Measurements from ENCODE around the gene ERC1.
"Not testable (repeated sequence)": the region's sequence is repeated elsewhere in the genome, so short reads cannot be mapped to it uniquely, and the experiment has no call there.

Gene ERC1

DNA sequence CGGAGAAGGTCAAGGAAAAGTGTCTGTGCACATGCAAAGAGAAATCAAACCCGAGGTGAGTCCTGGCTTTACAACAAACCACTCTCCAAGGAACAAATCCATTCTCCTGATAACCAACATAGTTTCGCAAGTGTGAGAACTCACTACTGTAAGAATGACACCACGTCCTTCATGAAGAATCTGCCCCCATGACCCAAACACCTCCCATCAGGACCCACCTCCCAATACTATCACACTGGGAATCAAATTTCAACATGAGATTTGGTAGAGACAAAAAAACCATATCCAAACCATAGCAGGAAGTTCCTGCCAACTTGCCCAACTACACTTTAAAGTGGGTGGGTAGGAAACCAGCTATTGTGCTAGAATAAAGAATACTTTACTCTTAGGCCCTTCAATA is 2.4 kb upstream of the ERC1 start:
- DNase-seq (ENCODE audit: low read depth), result no peak

DNA sequence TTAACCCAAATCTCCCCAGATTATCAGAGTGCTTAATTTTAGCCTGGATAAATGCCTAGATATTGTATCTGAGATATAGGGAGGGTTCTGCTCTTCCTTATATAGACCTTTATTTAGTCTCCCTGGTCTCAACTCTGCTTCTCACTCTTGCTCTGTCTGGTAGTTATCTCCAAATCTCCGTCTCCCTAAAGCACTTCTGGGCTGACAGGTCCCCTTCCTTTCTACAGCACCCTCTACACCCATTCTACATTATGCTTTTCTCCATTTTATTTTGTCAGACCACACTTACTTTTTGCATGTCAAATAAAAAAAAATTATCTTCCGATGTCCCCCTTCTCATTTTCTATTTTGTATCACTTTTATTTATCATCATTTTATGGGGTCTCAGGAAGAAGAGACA is 2.0 kb upstream of the ERC1 start:
- DNase-seq (ENCODE audit: low read depth), result no peak

DNA sequence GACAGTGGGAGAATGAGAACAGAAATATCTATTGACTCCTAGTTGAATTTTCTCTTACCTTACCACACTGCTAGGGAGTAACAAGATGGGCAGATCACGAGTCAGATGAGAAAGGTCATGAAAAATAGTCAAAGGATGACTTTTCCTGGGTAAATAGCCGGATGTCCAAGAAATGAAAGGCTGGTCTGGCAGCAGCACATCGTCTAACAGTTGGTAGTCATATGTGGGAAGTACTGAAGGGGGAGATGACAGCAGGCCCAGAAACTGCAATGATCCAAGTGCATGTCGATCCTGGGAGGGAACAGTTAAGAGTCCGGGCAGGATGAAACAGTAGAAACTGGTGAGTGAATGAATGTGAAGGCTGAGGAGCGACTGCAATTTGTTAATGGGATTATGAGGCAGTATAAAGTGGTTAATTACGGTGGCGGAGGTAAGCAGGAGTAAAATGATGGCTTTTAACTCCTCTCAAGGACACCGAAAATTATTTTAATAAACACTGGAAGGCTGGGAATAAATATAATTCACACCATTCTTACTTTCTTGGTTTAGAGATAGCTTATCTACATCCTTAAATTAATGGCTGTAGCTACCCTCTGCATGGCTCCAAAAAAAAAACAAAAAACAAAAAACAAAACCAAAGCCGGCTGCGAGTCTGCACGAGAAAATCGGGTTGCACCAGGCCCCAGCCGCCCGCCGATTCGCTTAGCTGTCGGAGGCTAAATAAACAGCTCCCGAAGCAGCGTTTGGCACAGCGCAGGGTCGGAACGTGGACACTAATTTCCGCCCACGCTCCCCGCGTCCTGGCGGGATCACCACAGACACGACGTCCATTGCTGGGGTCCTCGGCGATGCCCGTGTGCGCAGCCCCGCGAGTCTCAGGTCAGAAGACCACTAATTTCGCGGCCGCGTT is 1.0 kb upstream of the ERC1 start:
- peak; percentile 37 for DNase-seq (ENCODE audit: low read depth)

DNA sequence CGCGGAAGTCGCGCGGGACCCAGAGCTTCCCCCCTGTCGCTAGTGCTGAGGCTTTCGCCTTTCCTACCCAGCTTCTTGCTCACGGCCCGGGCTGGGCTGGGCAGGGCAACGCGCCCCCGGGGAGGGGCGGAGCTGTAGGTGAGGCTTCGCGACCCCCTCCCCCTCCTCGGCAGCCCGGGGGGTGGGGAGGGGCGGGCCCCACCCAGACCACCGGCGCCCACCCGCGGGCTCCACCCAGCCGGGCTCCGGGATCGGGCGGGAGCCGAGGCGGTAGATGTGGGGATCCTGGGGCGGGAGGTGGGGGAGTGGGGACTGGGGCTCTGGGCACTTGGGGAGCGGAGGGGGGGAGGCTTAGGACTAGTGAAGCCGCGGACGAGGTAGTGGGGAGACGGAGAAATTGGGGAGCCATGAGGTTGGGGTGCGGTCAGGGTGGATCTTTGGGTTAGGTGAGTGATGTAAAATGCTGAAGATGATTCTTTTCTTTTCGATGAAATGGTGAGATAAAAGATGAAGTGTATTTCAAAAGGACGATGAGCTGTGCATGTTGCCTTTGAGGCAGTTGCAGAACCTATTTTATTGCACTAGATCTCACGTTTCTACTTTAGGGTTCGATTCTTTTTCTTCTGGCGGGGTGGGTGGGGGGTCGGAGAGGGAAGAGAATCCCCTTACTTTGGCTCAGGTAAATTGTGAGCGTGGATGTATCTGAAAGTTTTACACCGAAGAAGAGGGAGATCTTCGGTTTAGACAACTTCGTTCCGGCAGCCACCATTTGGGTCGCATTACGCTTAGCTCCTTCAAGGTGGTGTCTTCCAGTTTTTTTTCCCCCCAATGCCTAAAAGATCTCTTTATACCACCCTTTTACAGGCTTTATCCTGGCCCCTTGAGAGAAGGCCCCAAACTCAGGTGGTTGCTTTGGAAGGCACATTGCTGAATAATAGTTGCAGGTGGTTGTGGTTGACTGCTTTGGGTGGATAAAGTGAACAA is 619 bp downstream of the ERC1 start:
- DNase-seq (ENCODE audit: low read depth), result no peak

DNA sequence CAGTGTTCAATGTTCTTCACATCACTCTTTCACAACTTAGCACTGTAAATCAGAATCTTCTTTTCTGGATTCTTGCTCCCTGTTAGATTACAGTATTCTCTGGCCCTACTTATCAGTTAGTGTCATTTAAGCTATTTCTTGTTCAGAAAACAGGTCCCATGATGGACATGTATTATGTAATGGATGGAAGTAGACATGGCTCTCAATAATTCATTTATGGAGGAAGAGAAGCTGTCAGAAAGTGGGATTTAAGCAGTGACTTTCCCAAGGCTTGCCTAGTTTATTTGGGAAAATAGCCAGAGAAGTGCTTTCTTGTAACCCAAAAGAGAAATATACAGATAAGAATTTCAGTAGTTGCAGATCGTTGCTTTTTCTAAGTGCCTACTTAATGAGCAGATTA is 1.6 kb downstream of the ERC1 start:
- DNase-seq (ENCODE audit: low read depth), result no peak

DNA sequence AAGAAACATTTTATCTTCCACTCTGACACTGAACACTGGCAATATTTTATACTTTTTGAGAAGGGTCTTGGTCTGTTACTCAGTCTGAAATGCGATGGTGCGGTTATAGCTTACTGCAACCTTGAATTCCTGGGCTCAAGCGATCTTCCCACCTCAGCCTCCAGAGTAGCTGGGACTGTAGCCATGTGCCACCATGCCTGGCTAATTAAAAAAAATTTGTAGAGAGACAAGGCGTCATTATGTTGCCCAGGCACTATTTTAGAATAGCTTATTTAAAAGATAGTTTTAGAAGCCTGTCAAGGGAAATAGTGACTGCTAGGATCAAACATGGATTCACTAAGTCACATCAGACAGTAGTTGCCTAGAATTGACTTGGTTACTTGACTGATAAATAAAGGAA is 5.9 kb downstream of the ERC1 start:
- DNase-seq (ENCODE audit: low read depth), result no peak

DNA sequence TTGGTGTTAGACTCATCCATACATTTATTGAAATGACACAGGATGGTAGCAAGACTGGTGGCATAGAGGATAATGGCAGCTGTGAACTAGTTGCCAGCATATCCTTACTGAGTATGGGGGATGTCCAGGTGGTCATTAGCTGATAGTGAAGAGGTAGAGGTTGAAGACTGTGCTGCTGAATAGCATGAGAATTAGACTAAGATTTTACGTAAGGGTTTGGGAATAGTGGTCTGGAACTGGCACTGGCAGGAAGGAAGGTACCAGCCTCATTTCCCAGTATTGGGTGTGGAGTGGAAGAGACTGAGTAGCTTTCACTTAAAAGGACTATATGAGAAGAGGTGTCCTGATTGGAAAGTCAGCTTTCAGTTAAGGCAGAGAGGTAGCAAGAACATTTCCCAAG is 6.5 kb downstream of the ERC1 start:
- no peak for DNase-seq (ENCODE audit: low read depth)

DNA sequence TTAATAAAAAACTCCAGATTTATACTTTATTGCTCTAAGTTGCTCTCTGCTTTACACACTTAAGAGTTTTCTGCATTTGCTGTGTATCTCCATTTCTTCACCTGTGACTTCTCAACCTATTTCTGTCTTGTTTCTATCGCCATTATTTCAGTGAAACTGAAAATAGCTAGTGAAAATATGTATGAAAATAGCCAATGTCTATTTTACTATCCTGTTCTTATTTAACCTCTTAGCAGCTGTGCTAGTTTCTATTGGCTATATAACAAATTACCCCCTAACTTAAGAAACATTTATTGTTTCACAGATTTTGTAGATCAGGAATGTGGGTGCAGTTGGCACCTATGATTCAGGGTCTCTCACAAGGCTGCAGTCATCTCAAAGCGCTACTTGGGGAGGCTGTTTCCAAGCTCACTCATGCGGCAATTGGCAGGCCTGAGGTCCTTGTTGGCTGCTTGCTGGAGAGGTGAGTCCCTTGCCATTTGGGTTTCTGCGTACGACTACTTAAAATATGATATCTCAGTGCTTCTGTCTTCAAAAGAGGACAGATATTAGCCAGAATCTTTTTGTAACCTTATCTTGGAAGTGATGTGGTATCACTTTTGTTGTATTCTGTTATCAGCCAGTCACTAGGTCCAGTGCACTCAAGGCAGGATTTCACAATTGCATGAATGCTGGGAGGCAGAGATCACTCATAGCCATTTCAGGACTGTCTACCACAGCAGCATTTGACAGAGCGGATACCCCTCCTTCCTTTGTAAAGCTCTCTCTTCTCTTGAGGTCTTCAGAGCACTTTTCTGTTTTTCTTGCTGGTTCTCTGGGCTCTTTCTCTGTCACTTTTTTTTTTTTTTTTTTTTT is 7.2 kb downstream of the ERC1 start:
- no peak for DNase-seq (ENCODE audit: low read depth)

DNA sequence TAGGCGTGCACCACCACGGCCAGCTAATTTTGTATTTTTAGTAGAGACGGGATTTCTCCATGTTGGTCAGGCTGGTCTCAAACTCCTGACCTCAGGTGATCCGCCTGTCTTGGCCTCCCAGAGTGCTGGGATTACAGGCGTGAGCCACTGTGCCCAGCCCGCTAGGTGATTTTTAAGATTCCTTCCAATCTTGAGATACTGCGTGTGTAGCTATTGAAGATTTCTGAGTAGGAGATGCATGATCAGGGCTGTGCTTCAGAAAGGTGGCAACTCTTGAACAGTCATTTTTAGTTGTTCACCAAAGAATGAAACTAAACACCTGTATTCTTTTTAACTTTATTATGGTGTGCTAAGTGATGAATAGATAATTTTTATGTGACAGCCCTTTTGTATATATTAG is 8.7 kb downstream of the ERC1 start:
- not testable (repeated sequence) for DNase-seq (ENCODE audit: low read depth)

DNA sequence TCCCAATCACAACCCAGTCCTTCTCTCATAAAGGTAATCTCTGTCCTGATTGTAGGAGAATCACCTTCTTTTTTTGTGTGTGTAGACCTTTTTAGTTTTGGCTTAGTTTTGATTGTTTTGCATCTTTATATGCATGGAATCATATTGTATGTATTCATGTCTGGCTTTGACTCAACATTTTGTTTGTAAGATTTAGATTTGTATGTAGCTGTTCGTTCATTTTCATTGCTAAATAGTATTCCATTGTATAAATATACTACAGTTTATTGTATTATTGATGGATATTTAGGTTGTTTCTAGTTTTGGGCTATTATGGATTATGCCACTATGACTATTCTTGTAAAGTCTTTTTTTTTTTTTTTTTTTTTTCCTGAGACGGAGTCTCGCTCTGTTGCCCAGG is 10.5 kb downstream of the ERC1 start:
- DNase-seq (ENCODE audit: low read depth), result no peak

DNA sequence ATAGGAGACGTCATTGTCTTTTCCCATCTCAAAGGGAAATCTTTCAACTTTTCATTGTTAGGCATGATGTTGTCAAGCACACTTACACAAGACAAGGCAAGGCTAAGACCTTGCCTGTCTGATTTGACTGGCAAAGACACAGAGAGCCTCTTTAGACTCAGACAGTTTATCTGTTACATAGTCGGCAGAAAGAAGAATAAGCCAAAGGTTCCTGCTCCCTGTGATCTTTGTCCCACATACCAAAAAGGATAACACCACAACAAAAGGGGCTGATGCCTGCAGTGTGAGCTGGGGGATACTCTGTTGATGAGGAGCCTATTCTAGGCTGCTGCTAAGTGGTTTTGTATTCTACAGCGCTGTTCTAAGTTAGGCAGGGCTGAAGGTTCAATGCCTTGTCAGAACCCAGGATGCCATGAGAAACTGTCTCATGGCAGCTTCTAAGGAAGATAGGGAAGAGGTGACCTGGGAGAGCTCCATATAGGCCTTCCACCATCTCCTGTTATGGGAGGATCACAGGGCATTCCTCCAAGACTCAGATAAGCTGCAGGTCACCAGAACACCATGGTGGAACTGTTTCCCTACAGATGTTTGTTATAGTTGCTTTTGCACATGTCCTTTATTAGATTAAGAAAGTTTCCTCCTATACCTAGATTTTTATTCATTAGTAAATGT is 12.7 kb downstream of the ERC1 start:
- no peak for DNase-seq (ENCODE audit: low read depth)

DNA sequence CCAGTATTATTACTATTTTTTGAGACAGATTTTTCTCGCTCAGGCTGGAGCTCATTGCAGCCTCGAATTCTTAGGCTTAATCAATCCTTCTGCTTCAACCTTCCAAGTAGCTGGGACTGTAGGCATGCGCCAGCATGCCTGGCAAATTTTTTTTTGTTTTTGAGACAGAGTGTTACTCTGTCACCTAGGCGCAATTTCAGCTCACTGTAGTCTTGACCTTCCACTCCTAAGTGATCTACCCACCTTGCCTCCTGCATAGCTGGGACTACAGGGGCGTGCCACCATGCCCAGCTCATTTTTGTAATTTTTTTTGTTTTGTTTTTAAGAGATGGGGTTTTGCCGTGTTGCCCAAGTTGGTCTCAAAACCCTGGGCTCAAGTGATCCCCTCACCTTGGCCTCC is 15.2 kb downstream of the ERC1 start:
- DNase-seq (ENCODE audit: low read depth), result no peak

DNA sequence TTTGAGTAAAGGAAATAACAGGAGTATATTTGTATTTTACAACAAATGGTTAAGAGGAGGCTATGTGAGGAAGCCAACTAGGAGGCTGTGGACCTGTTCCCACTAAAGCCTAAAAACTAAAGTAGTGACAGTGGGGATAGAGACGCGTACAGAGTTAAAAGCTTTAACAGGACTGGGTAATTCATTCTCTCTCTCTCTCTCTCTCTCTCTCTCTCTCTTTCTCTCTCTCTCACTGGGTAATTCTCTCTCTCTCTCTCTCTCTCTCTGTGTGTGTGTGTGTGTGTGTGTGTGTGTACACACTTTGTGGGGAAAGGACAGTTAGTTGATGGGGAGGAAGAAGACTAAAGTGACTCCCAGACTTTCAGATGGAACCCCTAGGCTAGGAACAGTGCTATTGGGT is 16.3 kb downstream of the ERC1 start:
- no peak for DNase-seq (ENCODE audit: low read depth)

DNA sequence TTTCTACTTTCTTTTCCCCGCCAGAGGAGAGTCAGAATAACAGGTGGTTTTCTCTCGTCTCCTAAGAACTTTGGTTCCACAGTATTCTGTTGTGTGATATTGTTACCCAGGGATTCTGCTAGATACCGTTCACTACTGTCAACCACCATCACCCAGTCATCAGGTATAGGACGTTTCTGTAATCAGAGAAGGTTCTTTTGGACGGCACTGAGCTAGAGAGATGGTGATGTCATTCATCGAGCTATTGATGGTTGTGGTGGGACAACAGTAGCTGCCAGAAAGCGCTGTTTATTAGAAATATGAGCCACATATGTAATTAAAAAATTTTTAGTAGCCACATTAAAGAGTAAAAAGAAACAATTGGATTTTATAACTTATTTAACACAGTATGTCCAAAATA is 17.0 kb downstream of the ERC1 start:
- no peak for DNase-seq (ENCODE audit: low read depth)

DNA sequence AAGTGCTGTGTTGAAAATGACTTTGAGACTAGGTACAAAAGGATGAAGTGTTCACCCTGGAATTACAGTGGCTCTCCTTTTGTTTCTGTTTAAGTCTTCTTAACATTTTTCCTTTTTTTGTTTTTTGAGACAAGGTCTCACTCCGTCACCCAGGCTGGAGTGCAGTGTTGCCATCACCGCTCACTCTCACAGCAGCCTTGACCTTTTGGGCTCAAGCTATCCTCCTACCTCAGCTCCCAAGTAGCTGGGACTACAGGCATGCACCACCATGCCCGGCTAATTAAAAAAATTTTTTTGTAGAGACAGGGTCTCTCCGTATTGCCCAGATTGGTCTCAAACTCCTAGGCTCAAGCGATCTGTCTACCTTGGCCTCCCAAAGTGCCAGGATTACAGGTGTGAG is 20.1 kb downstream of the ERC1 start:
- no peak for DNase-seq (ENCODE audit: low read depth)

DNA sequence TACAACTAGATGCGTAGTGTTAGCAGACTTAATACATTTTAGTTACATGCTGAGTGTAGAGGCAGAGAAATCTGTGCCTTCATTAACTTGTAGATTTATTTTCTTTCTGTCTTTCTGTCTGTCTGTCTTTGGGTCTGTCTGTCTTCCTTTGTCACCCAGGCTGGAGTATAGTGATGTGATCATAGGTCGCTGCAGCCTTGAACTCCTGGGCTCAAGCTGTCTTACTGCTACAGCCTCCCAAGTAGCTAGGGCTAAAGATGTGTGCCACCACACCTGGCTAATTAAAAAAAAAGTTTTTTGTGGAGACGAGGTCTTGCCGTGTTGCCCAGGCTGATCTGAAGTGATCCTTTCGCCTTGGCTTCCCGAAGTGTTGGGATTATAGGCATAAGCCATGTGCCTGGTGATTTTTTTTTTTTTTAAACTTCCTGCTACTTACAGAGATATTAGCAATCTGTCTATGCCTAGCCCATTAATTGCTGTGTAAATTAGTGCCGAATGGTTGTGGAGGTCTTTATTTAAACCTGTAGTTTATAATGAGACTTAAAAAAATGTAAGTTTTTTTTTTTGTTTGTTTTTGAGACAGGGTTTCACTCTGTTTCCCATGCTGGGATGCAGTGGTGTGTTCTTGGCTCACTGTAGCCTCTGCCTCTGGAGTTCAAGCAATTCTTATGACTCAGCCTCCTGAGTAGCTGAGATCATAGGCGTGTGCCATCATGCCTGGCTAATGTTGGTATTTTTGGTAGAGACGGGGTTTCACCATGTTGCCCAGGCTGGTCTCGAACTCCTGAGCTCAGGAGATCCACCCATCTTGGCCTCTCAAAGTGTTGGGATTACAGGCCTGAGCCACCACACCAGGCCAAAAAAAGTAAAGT is 22.8 kb downstream of the ERC1 start:
- DNase-seq (ENCODE audit: low read depth), result no peak

DNA sequence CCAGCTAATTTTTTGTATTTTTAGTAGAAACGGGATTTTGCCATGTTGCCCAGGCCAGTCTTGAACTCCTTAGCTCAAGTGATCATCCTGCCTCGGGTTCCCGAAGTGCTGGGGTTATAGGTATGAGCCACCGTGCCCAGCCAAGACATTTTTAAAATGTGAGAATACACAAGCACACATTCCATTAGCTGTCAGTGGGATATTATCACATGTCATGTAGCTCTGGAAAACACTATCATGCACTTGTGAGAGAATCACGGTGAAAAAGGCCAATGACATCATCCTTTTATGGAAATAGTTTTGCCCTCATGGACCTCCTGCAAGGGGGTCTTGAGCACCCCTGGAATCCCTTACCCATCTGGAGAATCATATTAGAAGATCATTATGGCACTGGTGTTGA is 28.3 kb downstream of the ERC1 start:
- DNase-seq (ENCODE audit: low read depth), result no peak

DNA sequence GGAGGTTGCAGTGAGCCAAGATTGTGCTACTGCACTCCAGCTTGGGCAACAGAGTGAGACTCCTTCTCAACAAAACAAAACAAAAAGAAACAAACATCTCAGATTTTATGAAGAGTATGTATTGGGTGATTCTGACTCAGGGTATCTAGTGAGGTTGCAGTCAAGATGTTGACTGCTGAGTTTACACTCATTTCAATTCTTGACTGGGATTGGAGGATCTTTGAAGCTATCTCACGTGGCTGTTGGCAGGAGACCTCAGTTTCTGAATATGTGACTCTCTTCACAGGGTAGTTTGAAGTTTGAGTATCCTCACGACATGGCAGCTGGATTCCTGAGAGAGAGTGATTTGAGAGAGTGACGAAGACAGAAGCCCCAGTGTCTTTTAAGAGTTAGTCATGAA is 29.4 kb downstream of the ERC1 start:
- DNase-seq (ENCODE audit: low read depth), result no peak

DNA sequence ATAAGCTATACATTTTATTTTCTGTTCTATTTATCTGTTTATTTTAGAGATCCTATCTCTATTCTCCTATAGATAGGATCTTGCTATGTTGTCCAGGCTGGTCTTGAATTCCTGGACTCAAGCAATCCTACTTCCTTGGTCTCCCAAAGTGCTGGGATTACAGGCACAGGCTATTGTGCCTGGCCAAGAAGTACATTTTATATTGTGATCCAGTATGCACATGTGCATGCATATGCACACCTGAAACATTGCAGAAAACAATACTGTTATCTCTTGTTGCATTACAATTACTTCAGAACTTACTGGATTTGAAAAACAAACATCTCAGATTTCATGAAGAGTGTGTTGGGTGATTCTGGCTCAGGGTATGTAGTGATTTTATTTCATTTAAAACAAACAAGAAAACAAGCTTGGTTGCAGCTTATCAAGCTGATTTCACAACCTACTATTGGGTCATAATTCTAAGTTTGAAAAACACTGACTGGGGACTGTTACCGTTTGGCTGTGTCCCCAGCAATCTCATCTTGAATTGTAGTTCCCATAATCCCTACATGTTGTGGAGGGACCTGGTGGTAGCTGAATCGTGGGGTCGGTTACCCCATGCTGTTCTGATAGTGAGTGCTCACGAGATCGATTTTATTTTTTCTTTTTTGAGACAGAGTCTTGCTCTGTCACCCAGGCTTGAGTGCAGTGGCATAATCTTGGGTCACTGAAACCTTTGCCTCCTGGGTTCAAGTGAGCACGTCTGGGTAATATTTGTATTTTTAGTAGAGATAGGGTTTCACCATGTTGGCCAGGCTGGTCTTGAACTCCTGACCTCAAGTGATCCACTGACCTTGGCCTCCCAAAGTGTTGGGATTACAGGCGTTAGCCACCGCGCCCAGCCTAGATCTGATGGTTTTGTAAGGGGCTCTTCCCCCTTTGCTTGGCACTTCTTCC is 31.3 kb downstream of the ERC1 start:
- no peak for DNase-seq (ENCODE audit: low read depth)

Data from activated T-cell treated with anti-CD3 and anti-CD28 coated beads for 48 hours (primary cell).